Gastroesophageal sphincter (tissue), 4 donors: ENCODE measurements around the gene PHACTR1. TPM values are rescaled to one million over a fixed set of nuclear protein-coding genes. Genes with fewer than 3 reads are reported as not detected.

Experiments
- ATAC-seq: fragments of 150-250 bp; one replicate; pipeline ENCODE4 v1.9.1; 2016; ENCODE audit warnings: mild to moderate bottlenecking, moderate library complexity
- H3K27ac ChIP-seq, 4 donors: fragments of 200-600 bp; sonication (generic) in 3 of 4; 1 replicate in 3 of 4; 2 replicates in 1 of 4; pipeline ENCODE4 v1.5.1; 2016 to 2019
- H3K27me3 ChIP-seq: fragments of 200-600 bp; sonication (generic); one replicate; pipeline ENCODE4 v1.5.1; 2019
- H3K36me3 ChIP-seq, 2 donors: fragments of 200-600 bp; sonication (generic); one replicate each; pipeline ENCODE4 v1.5.1; 2019; ENCODE audit warnings: control low read depth in 1 of 2
- H3K4me1 ChIP-seq, 3 donors: fragments of 200-600 bp; sonication (generic); 1 replicate in 2 of 3; 2 replicates in 1 of 3; pipeline ENCODE4 v1.5.1; 2016 to 2019; ENCODE audit warnings: control low read depth in 2 of 3
- H3K4me3 ChIP-seq, 2 donors: fragments of 200-600 bp; sonication (generic); one replicate each; pipeline ENCODE4 v1.5.1; 2019; ENCODE audit warnings: mild to moderate bottlenecking in 1 of 2, moderate library complexity in 1 of 2
- H3K9me3 ChIP-seq, 3 donors: fragments of 200-600 bp; sonication (generic); one replicate each; pipeline ENCODE4 v1.5.1; 2017 to 2019; ENCODE audit warnings: control low read depth in 2 of 3
- CTCF ChIP-seq, 4 experiments: fragments of 200-600 bp in 2 of 4; fragments of 450-650 bp in 2 of 4; sonication (generic) in 1 of 4; IDR thresholded peaks; one replicate each; pipeline ENCODE4 v1.5.1; 2017 to 2019; ENCODE audit warnings: antibody characterized with exemption in 4 of 4, mild to moderate bottlenecking in 2 of 4, moderate library complexity in 2 of 4
- EP300 ChIP-seq: sonication (generic); formaldehyde crosslinking; IDR thresholded peaks from one replicate; pipeline ENCODE4 v1.6.1; 2017; ENCODE audit warnings: antibody characterized with exemption, mild to moderate bottlenecking
- POLR2A ChIP-seq, 2 donors: fragments of 450-650 bp; IDR thresholded peaks; one replicate each; pipeline ENCODE4 v1.6.1; 2017; ENCODE audit warnings: antibody characterized with exemption in 2 of 2, mild to moderate bottlenecking in 2 of 2, moderate library complexity in 1 of 2
- POLR2AphosphoS5 ChIP-seq: sonication (generic); formaldehyde crosslinking; IDR thresholded peaks from one replicate; pipeline ENCODE4 v1.6.1; 2017; ENCODE audit warnings: antibody characterized with exemption
- WGBS, 2 donors: methylation state at CpG; one replicate each; pipeline ENCODE4 v1.1.5; 2018; ENCODE audit warnings: low coverage in 1 of 2; 5-methylcytosine and 5-hydroxymethylcytosine counted together
- total RNA-seq, 4 donors: library from RNA; depleted of rRNA; stranded (reverse); fragments of >200 nt; gene quantifications; one replicate each; pipeline ENCODE4 v1.1.0, GENCODE V29; 2016

PHACTR1 gene
- total RNA-seq, 4 donors from 2014 or later, result 0.20 to 27.3 (median 2.2) TPM

- no peak overlapping the region for H3K27ac ChIP-seq
- no peak for ATAC-seq
- WGBS, 2 donors, result 78 to 82% methylated on average over 3 to 4 of the region's 4 CpGs
- no peaks in the 10 kb centered on the region for H3K4me1 ChIP-seq
- no peaks in the 10 kb centered on the region for H3K9me3 ChIP-seq
- peaks cover 44% of the 10 kb centered on the region for H3K27me3 ChIP-seq
- no peaks in the 10 kb centered on the region for H3K36me3 ChIP-seq
- TF ChIP-seq POLR2AphosphoS5, result no peak
- TF ChIP-seq POLR2A (IDR thresholded peaks at IDR 0.05), result no peak
- no peak for TF ChIP-seq CTCF (IDR thresholded peaks at IDR 0.05)
- no peak for TF ChIP-seq EP300
- no peak overlapping the region for H3K4me3 ChIP-seq
These were observed 182.7 kb downstream of the PHACTR1 start for GRCh38 chr6:12899046-12899833.

- peak; percentile 43 for ATAC-seq
These were observed 186.7 kb downstream of the PHACTR1 start for GRCh38 chr6:12903246-12903645.

GRCh38 chr6:12909833-12910232 is 193.3 kb downstream of the PHACTR1 start:
- no peaks in the 10 kb centered on the region for H3K36me3 ChIP-seq
- no peaks in the 10 kb centered on the region for H3K4me1 ChIP-seq
- 48 to 100% methylated on average over 1 to 3 of the region's 6 CpGs for WGBS, 2 donors
- H3K27me3 ChIP-seq, result peaks cover 2% of the 10 kb centered on the region
- H3K27ac ChIP-seq, result no peak overlapping the region
- no peak overlapping the region for H3K4me3 ChIP-seq
- TF ChIP-seq POLR2AphosphoS5 (no peak), POLR2A (IDR thresholded peaks at IDR 0.05) (no peak), CTCF (IDR thresholded peaks at IDR 0.05) (no peak), EP300 (no peak)
- no peaks in the 10 kb centered on the region for H3K9me3 ChIP-seq
- ATAC-seq, result no peak

More at GRCh38 chr6:12903246-12903645, 186.7 kb downstream of the PHACTR1 start:
- no peak overlapping the region for H3K4me3 ChIP-seq
- no peaks in the 10 kb centered on the region for H3K4me1 ChIP-seq
- TF ChIP-seq CTCF (IDR thresholded peaks at IDR 0.05) (no peak), POLR2AphosphoS5 (peak; percentile 80), POLR2A (IDR thresholded peaks at IDR 0.05) (no peak), EP300 (no peak)
- no peaks in the 10 kb centered on the region for H3K36me3 ChIP-seq
- no peak overlapping the region for H3K27ac ChIP-seq
- H3K9me3 ChIP-seq, result no peaks in the 10 kb centered on the region
- H3K27me3 ChIP-seq, result peaks cover 20% of the 10 kb centered on the region
- WGBS, 2 donors, result 8 to 33% methylated on average over 1 of the region's 1 CpG

- H3K9me3 ChIP-seq, result no peaks in the 10 kb centered on the region
- 19 to 22% methylated on average over 2 of the region's 2 CpGs for WGBS, 2 donors
- H3K27ac ChIP-seq, result no peak overlapping the region
- peaks cover 4% of the 10 kb centered on the region for H3K27me3 ChIP-seq
- H3K4me1 ChIP-seq, result no peaks in the 10 kb centered on the region
- no peak for ATAC-seq
- TF ChIP-seq CTCF (IDR thresholded peaks at IDR 0.05) (peak; percentile 30 to 58 (median 56)), POLR2A (IDR thresholded peaks at IDR 0.05) (no peak)
- no peak overlapping the region for H3K4me3 ChIP-seq
- H3K36me3 ChIP-seq, result no peaks in the 10 kb centered on the region
These were observed 194.9 kb downstream of the PHACTR1 start for GRCh38 chr6:12911427-12911826.

GRCh38 chr6:12913201-12913600 is 196.6 kb downstream of the PHACTR1 start:
- Histone ChIP-seq H3K36me3 (no peaks in the 10 kb centered on the region), H3K4me3 (no peak overlapping the region), H3K9me3 (no peaks in the 10 kb centered on the region), H3K4me1 (no peaks in the 10 kb centered on the region), H3K27me3 (peaks cover 10% of the 10 kb centered on the region), H3K27ac (no peak overlapping the region)
- TF ChIP-seq CTCF (IDR thresholded peaks at IDR 0.05) (no peak), POLR2AphosphoS5 (no peak), EP300 (no peak), POLR2A (IDR thresholded peaks at IDR 0.05) (no peak)
- 80 to 82% methylated on average over 3 to 6 of the region's 6 CpGs for WGBS, 2 donors
- no peak for ATAC-seq
